Parathyroid adenoma (tissue), 2 donors: Measurements from ENCODE around the gene OR6Y1.

Experiments used
- H2AFZ ChIP-seq: fragments of 300-600 bp; sonication (generic); one replicate; pipeline ENCODE4 v1.7.0; 2017; ENCODE audit warnings: antibody characterized with exemption, mild to moderate bottlenecking
- H3K27ac ChIP-seq: fragments of 300-600 bp; sonication (generic); one replicate; pipeline ENCODE4 v1.7.0; 2017
- H3K27me3 ChIP-seq: fragments of 300-600 bp; sonication (generic); one replicate; pipeline ENCODE4 v1.7.0; 2017; ENCODE audit warnings: low read length; ENCODE audit not compliant: control insufficient read depth, insufficient read depth
- H3K36me3 ChIP-seq: fragments of 300-600 bp; sonication (generic); one replicate; pipeline ENCODE4 v1.7.0; 2017; ENCODE audit warnings: low read length; ENCODE audit not compliant: control insufficient read depth, insufficient read depth
- H3K4me1 ChIP-seq: fragments of 300-600 bp; sonication (generic); one replicate; pipeline ENCODE4 v1.7.0; 2017; ENCODE audit warnings: control low read depth
- H3K4me2 ChIP-seq: fragments of 300-600 bp; sonication (generic); one replicate; pipeline ENCODE4 v1.7.0; 2017; ENCODE audit warnings: low read length
- H3K4me3 ChIP-seq: fragments of 300-600 bp; sonication (generic); one replicate; pipeline ENCODE4 v1.7.0; 2017; ENCODE audit warnings: low read depth, low read length
- H3K79me2 ChIP-seq: fragments of 300-600 bp; sonication (generic); one replicate; pipeline ENCODE4 v1.7.0; 2017; ENCODE audit warnings: control low read depth
- H3K9ac ChIP-seq: fragments of 300-600 bp; sonication (generic); one replicate; pipeline ENCODE4 v1.7.0; 2017; ENCODE audit warnings: mild to moderate bottlenecking
- H3K9me3 ChIP-seq: fragments of 300-600 bp; sonication (generic); one replicate; pipeline ENCODE4 v1.7.0; 2017; ENCODE audit warnings: low read length; ENCODE audit not compliant: control insufficient read depth
- TF ChIP-seq, protein P1 (sequence below): fragments of 300-600 bp; sonication (generic); IDR thresholded peaks from one replicate; pipeline ENCODE4 v1.7.0; 2017; ENCODE audit warnings: antibody characterized with exemption, mild to moderate bottlenecking
- donor health status: primary hyperparathyroidism.

The OR6Y1 gene

DNA sequence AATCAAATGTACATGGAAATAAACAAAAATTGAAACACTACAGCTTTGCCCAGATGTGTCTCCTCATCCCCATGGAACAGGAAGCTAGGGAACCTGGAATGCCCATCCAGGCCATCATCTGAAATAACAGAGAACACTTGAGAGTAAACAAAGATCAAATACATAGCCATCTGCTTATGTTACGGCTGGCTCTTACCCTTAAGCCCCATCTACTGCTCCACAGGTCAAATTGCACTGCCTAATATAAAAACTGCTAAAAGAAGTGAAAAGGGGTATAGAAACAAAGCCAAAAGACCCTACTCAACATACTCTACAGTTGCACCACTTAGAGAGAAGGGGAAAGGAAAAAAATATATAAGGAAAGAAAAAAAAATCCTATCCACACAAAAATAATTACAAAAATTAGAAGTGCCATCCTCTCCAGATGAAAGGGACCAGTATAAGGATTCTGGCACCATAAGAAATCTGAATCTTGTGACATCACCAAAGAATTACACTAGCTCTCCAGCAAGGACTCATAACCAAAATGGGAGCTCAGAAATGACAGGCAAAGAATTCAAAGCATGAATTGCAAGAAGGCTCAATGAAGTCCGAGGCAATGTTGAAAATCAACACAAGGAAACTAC, 26.9 kb downstream of the OR6Y1 start:
- no peaks in the 10 kb centered on the region for H3K4me1 ChIP-seq
- no peaks in the 10 kb centered on the region for H3K79me2 ChIP-seq
- H3K9ac ChIP-seq = no peak overlapping the region
- TF ChIP-seq, protein P1, sequence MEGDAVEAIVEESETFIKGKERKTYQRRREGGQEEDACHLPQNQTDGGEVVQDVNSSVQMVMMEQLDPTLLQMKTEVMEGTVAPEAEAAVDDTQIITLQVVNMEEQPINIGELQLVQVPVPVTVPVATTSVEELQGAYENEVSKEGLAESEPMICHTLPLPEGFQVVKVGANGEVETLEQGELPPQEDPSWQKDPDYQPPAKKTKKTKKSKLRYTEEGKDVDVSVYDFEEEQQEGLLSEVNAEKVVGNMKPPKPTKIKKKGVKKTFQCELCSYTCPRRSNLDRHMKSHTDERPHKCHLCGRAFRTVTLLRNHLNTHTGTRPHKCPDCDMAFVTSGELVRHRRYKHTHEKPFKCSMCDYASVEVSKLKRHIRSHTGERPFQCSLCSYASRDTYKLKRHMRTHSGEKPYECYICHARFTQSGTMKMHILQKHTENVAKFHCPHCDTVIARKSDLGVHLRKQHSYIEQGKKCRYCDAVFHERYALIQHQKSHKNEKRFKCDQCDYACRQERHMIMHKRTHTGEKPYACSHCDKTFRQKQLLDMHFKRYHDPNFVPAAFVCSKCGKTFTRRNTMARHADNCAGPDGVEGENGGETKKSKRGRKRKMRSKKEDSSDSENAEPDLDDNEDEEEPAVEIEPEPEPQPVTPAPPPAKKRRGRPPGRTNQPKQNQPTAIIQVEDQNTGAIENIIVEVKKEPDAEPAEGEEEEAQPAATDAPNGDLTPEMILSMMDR = no peak
- H3K9me3 ChIP-seq = no peaks in the 10 kb centered on the region
- no peaks in the 10 kb centered on the region for H3K36me3 ChIP-seq
- H3K27me3 ChIP-seq = no peaks in the 10 kb centered on the region
- H2AFZ ChIP-seq = no peak overlapping the region
- no peak overlapping the region for H3K4me3 ChIP-seq
- H3K4me2 ChIP-seq = no peak overlapping the region
- H3K27ac ChIP-seq = no peak overlapping the region

DNA sequence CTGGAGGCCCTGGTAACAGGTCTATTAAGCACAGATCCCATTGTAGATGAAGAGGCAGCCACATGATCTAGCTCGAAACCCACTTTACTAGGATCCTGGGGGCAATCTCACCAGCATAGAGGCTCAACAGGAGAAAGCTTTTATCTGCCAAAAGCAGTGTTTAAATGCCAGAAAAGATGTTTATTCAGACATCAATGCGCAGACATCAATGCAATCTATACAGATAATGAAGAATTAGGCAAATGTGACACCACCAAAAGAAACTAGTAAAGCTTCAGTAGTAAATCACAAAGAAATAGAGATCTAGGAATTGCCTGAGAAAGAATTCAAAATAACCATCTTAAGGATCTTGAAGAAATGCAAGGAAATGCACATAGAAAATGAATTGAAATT, 32.5 kb downstream of the OR6Y1 start:
- Histone ChIP-seq H3K4me2 (no peak overlapping the region), H3K4me3 (no peak overlapping the region), H2AFZ (no peak overlapping the region), H3K27ac (no peak overlapping the region), H3K9me3 (no peaks in the 10 kb centered on the region), H3K36me3 (no peaks in the 10 kb centered on the region), H3K27me3 (no peaks in the 10 kb centered on the region), H3K4me1 (no peaks in the 10 kb centered on the region), H3K9ac (no peak overlapping the region), H3K79me2 (no peaks in the 10 kb centered on the region)
- TF ChIP-seq, protein P1 = no peak

DNA sequence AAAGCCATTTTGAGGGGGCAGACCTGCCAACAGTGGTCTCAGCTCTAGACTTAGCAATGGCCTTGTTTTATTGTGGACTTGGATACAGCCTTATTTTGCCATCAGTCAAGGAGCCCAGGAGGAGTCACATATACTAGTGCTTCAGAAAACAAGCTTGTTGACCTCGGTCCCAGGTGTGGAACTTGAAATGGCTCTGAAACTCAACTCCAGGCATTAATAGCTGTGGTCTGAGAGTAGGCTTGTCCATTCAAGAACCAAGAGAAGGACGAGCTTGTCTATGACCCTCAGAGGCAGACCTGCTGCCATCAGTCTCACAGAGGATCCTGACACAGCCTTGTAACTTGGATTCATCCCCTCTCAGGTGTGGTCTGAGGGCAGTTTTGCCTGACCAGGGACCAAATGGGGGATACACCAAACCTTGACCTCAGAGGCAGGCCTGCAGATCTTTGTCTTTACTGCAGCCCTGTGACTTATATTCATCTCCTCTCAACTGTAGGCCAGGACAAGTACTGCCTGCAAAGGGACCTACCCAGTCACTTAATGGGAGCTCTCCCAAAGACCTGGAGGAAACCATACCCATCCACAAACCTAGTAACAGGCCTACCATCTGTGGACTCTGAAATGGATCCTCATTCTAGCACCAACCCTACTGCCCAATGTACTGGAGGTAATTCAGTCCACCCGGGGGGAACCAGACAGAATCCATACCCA, 33.1 kb downstream of the OR6Y1 start:
- Histone ChIP-seq H3K9ac (no peak overlapping the region), H3K79me2 (no peaks in the 10 kb centered on the region), H3K4me1 (no peaks in the 10 kb centered on the region), H3K4me2 (no peak overlapping the region), H3K36me3 (no peaks in the 10 kb centered on the region), H2AFZ (no peak overlapping the region), H3K4me3 (no peak overlapping the region), H3K27ac (no peak overlapping the region), H3K9me3 (no peaks in the 10 kb centered on the region), H3K27me3 (no peaks in the 10 kb centered on the region)
- TF ChIP-seq, protein P1 = no peak

DNA sequence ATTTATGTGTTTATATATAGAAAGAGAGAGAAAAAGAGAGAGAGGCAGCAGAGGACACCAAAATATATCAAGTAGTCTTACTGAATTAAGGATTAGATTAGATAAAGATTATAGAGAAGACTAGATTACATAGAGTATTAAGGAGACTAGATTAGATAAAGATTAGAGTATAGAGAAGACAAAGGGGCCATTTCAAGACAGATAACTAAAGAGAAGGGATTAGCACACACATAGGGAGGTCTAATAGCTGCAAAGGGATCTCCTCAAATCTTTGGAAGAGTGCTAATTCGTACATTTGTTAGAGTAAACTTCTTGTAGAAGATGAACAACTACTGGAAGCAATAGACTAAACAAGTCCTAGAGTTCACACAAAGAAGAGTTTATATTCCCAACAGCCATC, 34.2 kb downstream of the OR6Y1 start:
- Histone ChIP-seq H3K4me1 (no peaks in the 10 kb centered on the region), H3K9me3 (no peaks in the 10 kb centered on the region), H2AFZ (no peak overlapping the region), H3K4me2 (no peak overlapping the region), H3K4me3 (no peak overlapping the region), H3K79me2 (no peaks in the 10 kb centered on the region), H3K36me3 (no peaks in the 10 kb centered on the region), H3K27me3 (no peaks in the 10 kb centered on the region), H3K9ac (no peak overlapping the region), H3K27ac (no peak overlapping the region)
- TF ChIP-seq, protein P1 = no peak

DNA sequence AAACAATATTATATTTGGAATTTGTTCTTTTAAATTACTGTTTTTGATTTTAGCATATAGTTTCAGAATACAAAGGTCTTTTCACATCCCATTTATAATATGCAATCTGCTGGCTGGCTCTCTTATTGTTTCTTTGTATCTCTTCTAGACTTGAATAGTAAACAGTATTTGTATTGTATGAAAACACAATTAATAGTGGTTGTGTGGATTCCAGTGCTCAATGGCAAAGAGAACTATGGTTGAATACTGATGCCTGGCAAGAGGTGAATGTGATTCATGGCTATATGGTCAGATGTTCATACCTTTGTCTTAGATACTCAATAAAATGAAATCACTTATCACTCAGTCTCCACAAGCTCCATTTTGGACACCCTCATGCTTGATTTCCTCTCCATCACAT, 37.2 kb downstream of the OR6Y1 start:
- H3K36me3 ChIP-seq = no peaks in the 10 kb centered on the region
- no peak overlapping the region for H3K4me2 ChIP-seq
- no peaks in the 10 kb centered on the region for H3K79me2 ChIP-seq
- TF ChIP-seq, protein P1 = no peak
- H3K9me3 ChIP-seq = no peaks in the 10 kb centered on the region
- no peaks in the 10 kb centered on the region for H3K27me3 ChIP-seq
- no peak overlapping the region for H3K4me3 ChIP-seq
- H3K4me1 ChIP-seq = no peaks in the 10 kb centered on the region
- no peak overlapping the region for H2AFZ ChIP-seq
- H3K27ac ChIP-seq = no peak overlapping the region
- H3K9ac ChIP-seq = no peak overlapping the region
